Measurements from ENCODE around the gene THOC3.
"Not testable (repeated sequence)": the region's sequence is repeated elsewhere in the genome, so short reads cannot be mapped to it uniquely, and the experiment has no call there.

The THOC3 gene

DNA sequence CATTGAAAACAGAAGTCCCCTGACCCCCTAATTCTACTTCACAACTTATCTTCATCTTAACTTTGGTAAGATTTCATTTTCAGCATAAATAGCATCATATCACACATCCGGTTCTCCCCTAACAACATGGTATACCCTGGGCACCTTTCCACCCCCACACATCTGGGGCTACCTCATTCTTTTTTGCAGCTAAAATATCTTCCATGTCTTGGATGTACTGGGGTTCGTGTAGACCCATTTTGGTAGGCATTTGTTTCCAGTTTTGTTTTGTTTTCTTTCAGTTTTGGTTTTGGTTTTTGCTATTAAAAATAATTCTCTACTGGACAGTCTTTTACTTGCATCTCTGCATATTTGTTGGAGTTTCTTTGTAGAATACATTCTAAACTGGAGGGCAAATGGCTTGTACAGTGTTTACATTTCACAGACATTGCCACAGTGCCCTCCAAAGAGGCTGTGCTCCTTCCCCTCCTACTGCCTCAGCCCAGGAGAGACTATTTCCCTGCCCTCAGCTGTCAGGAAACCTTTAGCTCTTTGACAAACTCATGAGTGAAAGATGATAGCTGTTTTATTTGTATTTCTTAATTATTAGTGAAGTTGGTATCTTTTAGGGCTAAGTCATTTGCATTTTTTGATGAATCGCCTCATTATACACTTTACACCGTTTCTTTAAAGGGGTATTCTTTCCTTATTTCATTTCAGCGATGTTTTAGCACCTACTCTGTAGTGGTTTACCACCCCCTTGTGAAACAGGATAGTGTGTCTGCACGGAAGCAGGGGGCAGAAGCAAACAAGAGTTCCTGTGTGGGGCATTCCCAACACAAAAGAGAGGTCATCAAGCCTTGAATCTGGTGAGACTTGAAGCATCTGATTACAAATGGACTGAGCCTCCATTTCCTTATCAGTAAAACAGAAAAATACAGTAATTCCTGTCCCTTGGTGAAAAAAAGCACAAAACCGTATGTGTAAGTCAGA is 52.8 kb downstream of the THOC3 start:
- H3K9me3 ChIP-seq (ENCODE audit: control extremely low read depth in 1 of 5, control insufficient read depth in 4 of 5, insufficient read depth in 2 of 5, low read depth in 1 of 5, low read length in 4 of 5); H3K4me3 ChIP-seq (ENCODE audit: control insufficient read depth in 1 of 7, extremely low read depth in 1 of 7, insufficient read depth in 4 of 7, low read depth in 2 of 7, low read length in 6 of 7); H3K4me1 ChIP-seq (ENCODE audit: control extremely low read depth in 1 of 4, control insufficient read depth in 4 of 4, insufficient read depth in 4 of 4, low read length in 3 of 4); POLR2A ChIA-PET; CTCF ChIA-PET; H3K27ac ChIP-seq (ENCODE audit: insufficient read depth in 1 of 2, low read depth in 1 of 2, low read length in 2 of 2, poor library complexity in 1 of 2, severe bottlenecking in 2 of 2); H3K36me3 ChIP-seq (ENCODE audit: control insufficient read depth in 4 of 4, insufficient read depth in 4 of 4, low read length in 3 of 4); H3K27me3 ChIP-seq (replicated peaks in 2 of 5; ENCODE audit: control insufficient read depth in 4 of 5, insufficient read depth in 5 of 5, low read length in 4 of 5); DNase-seq: not testable (repeated sequence)
- whole genome bisulfite sequencing (ENCODE audit: insufficient coverage) = 57% methylated on average over 1 of the region's 7 CpGs

DNA sequence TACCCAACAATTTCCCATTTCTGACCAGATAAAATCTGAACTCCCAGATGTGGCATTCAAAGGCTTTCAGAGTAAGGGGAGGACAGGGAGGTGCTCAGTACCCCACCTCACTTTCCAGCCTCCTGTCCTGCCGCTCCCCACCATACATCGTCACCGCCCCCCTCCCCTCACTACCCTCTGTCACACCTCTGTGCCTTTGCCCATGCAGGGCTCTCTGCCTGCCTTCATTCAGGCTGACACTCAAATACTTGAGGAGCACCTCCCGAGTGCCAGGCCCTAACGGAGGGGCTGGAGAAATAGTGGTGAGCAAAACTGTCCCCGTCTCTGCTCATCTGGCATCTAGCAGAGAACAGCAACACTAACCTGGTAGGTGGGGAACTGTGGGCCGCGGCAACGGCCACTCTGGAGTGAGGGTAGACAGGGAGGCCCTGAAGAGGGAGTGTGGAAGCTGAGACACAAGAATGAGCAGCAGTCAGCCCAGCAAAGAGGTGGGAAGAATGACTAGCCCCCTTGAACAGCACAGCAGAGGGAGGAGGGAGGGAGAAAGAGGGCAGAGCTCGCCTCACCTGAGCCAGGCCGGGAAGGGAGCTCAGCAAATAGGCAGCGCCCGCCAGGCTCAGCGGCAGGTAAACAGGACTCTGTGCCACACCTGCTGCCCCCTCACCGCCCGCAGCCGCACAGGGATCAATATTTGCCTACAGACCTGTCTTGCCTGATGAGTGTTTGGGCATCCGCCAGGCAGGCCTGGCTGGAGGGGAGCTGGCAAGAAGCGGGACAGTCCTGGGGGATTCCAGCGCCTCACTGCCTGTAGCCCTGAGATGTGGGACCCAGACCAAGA is 54.1 kb downstream of the THOC3 start:
- CTCF ChIA-PET; POLR2A ChIA-PET; H3K4me1 ChIP-seq (ENCODE audit: control extremely low read depth in 1 of 4, control insufficient read depth in 4 of 4, insufficient read depth in 4 of 4, low read length in 3 of 4); H3K27me3 ChIP-seq (replicated peaks in 2 of 5; ENCODE audit: control insufficient read depth in 4 of 5, insufficient read depth in 5 of 5, low read length in 4 of 5); H3K9me3 ChIP-seq (ENCODE audit: control extremely low read depth in 1 of 5, control insufficient read depth in 4 of 5, insufficient read depth in 2 of 5, low read depth in 1 of 5, low read length in 4 of 5); DNase-seq; H3K4me3 ChIP-seq (ENCODE audit: control insufficient read depth in 1 of 7, extremely low read depth in 1 of 7, insufficient read depth in 4 of 7, low read depth in 2 of 7, low read length in 6 of 7); H3K27ac ChIP-seq (ENCODE audit: insufficient read depth in 1 of 2, low read depth in 1 of 2, low read length in 2 of 2, poor library complexity in 1 of 2, severe bottlenecking in 2 of 2); H3K36me3 ChIP-seq (ENCODE audit: control insufficient read depth in 4 of 4, insufficient read depth in 4 of 4, low read length in 3 of 4): not testable (repeated sequence)
- no CpG with 5 or more reads among the region's 20 CpGs for WGBS (ENCODE audit: insufficient coverage)

GRCh38 chr5:175910072-175910471 is 58.0 kb downstream of the THOC3 start:
- 94% methylated on average over 6 of the region's 12 CpGs for WGBS (ENCODE audit: insufficient coverage)
- H3K27ac ChIP-seq (ENCODE audit: insufficient read depth in 1 of 2, low read depth in 1 of 2, low read length in 2 of 2, poor library complexity in 1 of 2, severe bottlenecking in 2 of 2); CTCF ChIA-PET; H3K36me3 ChIP-seq (ENCODE audit: control insufficient read depth in 4 of 4, insufficient read depth in 4 of 4, low read length in 3 of 4); H3K4me1 ChIP-seq (ENCODE audit: control extremely low read depth in 1 of 4, control insufficient read depth in 4 of 4, insufficient read depth in 4 of 4, low read length in 3 of 4); H3K4me3 ChIP-seq (ENCODE audit: control insufficient read depth in 1 of 7, extremely low read depth in 1 of 7, insufficient read depth in 4 of 7, low read depth in 2 of 7, low read length in 6 of 7); POLR2A ChIA-PET; DNase-seq; H3K27me3 ChIP-seq (replicated peaks in 2 of 5; ENCODE audit: control insufficient read depth in 4 of 5, insufficient read depth in 5 of 5, low read length in 4 of 5); H3K9me3 ChIP-seq (ENCODE audit: control extremely low read depth in 1 of 5, control insufficient read depth in 4 of 5, insufficient read depth in 2 of 5, low read depth in 1 of 5, low read length in 4 of 5): not testable (repeated sequence)

All from common myeloid progenitor, CD34-positive (primary cell).